HepG2 (cell line): ENCODE measurements around the gene SYMPK. TPM values are rescaled to one million over a fixed set of nuclear protein-coding genes. Genes with fewer than 3 reads are reported as not detected.
A peak's percentile ranks its signal among the peaks of the same experiment; 100 is the strongest.

ENCODE experiments used
- ARNT2 ChIP-seq: sonication (generic); formaldehyde crosslinking; IDR thresholded peaks from 2 replicates; pipeline ENCODE4 v1.8.0; 2022; ENCODE audit warnings: mild to moderate bottlenecking, low read depth, missing genetic modification reagents, moderate library complexity
- BRD4 ChIP-seq: sonication (generic); formaldehyde crosslinking; IDR thresholded peaks from 2 replicates; pipeline ENCODE4 v1.4.0; 2020; ENCODE audit warnings: missing genetic modification reagents
- CSRNP2 ChIP-seq: sonication (generic); formaldehyde crosslinking; conservative IDR thresholded peaks from 2 replicates; pipeline ENCODE4 v1.8.0; 2022; ENCODE audit warnings: low read depth, missing genetic modification reagents
- KDM1A ChIP-seq: IDR thresholded peaks from 2 replicates; pipeline ENCODE4 v1.6.1; 2016; ENCODE audit warnings: missing compliant biosample characterization
- MIER3 ChIP-seq: IDR thresholded peaks from 2 replicates; pipeline ENCODE4 v1.6.1; 2016; ENCODE audit warnings: missing compliant biosample characterization, borderline replicate concordance
- NR2F6 ChIP-seq, 2 experiments: IDR thresholded peaks; 2 replicates each; pipeline ENCODE4 v1.6.1; 2016; ENCODE audit warnings: antibody characterized with exemption in 1 of 2, mild to moderate bottlenecking in 1 of 2
- TP53 ChIP-seq: sonication (generic); formaldehyde crosslinking; conservative IDR thresholded peaks from 2 replicates; pipeline ENCODE4 v1.4.0; 2020; ENCODE audit warnings: missing genetic modification reagents
- ZHX2 ChIP-seq, 2 experiments: sonication (generic) in 1 of 2; formaldehyde crosslinking in 1 of 2; IDR thresholded peaks; 2 replicates each; pipeline versions ENCODE4 v1.6.1 to v1.9.0; 2014 to 2022; ENCODE audit warnings: antibody characterized with exemption in 1 of 2, borderline replicate concordance in 1 of 2, inconsistent platforms in 1 of 2, low read depth in 1 of 2, missing genetic modification reagents in 1 of 2
- ZKSCAN5 ChIP-seq: sonication (generic); formaldehyde crosslinking; IDR thresholded peaks from 2 replicates; pipeline ENCODE4 v1.5.1; 2020; ENCODE audit warnings: mild to moderate bottlenecking, missing genetic modification reagents
- ZNF282 ChIP-seq: fragments of 450-650 bp; IDR thresholded peaks from 2 replicates; pipeline ENCODE4 v1.6.1; 2018; ENCODE audit not compliant: partially characterized antibody
- ZNF446 ChIP-seq: sonication (generic); formaldehyde crosslinking; IDR thresholded peaks from 2 replicates; pipeline ENCODE4 v1.5.0; 2020; ENCODE audit warnings: mild to moderate bottlenecking, missing genetic modification reagents
- ZNF672 ChIP-seq: sonication (generic); formaldehyde crosslinking; IDR thresholded peaks from 2 replicates; pipeline ENCODE4 v1.8.1; 2022; ENCODE audit warnings: missing genetic modification reagents
- polyA plus RNA-seq, 8 experiments: library from polyadenylated mRNA; depleted of rRNA in 3 of 8; stranded (reverse) in 7 of 8; unstranded in 1 of 8; fragments of >200 nt; fragmentation: Illumina TruSeq in 4 of 8; extraction: Trizol in 4 of 8; gene quantifications; 2 replicates each; pipeline versions ENCODE4 v1.2.1 to v1.2.3, GENCODE V29; 2011 to 2016; ENCODE audit warnings: low read depth in 4 of 8, missing spikeins in 1 of 8, mixed read lengths in 1 of 8; ENCODE audit not compliant: insufficient read depth in 1 of 8
- total RNA-seq, 5 experiments: library from RNA; depleted of rRNA; stranded (reverse); fragments of >200 nt; fragmentation: Illumina TruSeq; extraction: Trizol; gene quantifications; 2 replicates each; pipeline ENCODE4 v1.2.3, GENCODE V29; 2016; ENCODE audit warnings: low read depth in 1 of 5
- TF ChIP-seq, protein P1 (sequence below): sonication (generic); formaldehyde crosslinking; IDR thresholded peaks from 2 replicates; pipeline ENCODE4 v1.4.0; 2020; ENCODE audit warnings: mild to moderate bottlenecking, missing genetic modification reagents, borderline replicate concordance
- TF ChIP-seq, protein P2 (sequence below): sonication (generic); formaldehyde crosslinking; IDR thresholded peaks from 2 replicates; pipeline ENCODE4 v1.4.0; 2020; ENCODE audit warnings: missing genetic modification reagents
- TF ChIP-seq, protein P3 (sequence below): sonication (generic); formaldehyde crosslinking; IDR thresholded peaks from 2 replicates; pipeline ENCODE4 v1.4.0; 2020; ENCODE audit warnings: mild to moderate bottlenecking, missing genetic modification reagents

SYMPK gene
- total and polyA plus RNA-seq, 2 of the 13 experiments (the other 11 are each of a cell fraction or from before 2014, with no cell fraction given), result 21.9 to 55.7 TPM

DNA sequence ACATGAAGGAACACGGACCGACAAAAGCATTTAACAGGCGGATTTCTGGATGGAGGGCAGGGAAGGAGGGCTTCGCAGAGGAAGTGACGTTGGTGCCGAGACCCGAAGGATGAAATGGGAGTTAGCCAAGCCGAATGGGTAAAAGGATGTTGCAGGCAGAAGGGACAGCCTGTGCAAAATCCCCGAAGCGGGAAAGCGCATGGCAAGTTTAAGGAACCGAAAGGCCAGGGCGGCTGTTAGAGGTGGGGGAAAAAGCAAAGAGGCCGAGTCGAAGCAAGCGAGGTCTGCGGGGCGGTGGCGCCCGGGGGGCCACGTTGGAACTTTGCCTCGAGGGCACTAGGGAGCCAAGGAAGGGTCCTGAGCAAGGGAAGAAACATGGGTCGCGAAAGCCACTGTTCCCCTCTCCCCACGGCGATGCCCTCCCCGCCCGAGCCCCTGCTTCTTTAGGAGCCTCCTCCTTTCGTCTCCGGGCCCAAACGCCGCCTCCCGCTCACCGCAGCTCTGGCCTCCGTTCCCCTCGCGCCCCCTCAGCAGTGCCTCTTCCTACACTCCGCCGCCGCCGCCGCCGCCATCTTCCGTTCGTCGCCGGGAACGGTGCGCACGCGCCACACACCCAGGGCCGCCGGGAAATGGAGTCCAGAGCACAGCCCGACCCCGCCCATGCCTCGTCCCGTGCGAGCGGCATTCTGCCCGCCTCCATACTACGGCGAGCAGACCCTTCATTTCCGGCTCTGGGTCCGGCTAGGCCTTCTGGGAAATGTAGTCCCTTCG is at the start of gene SYMPK (continued):
- TF ChIP-seq ZKSCAN5 (CRISPR knock-in tag), result no peak
- TF ChIP-seq CSRNP2 (CRISPR knock-in tag), result no peak
- peak; percentile 91 for TF ChIP-seq BRD4 (CRISPR knock-in tag)
- TF ChIP-seq, protein P1, sequence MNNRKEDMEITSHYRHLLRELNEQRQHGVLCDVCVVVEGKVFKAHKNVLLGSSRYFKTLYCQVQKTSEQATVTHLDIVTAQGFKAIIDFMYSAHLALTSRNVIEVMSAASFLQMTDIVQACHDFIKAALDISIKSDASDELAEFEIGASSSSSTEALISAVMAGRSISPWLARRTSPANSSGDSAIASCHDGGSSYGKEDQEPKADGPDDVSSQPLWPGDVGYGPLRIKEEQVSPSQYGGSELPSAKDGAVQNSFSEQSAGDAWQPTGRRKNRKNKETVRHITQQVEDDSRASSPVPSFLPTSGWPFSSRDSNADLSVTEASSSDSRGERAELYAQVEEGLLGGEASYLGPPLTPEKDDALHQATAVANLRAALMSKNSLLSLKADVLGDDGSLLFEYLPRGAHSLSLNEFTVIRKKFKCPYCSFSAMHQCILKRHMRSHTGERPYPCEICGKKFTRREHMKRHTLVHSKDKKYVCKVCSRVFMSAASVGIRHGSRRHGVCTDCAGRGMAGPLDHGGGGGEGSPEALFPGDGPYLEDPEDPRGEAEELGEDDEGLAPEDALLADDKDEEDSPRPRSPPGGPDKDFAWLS (CRISPR knock-in tag), result no peak
- no peak for TF ChIP-seq ZNF446 (CRISPR knock-in tag)
- TF ChIP-seq, protein P2, sequence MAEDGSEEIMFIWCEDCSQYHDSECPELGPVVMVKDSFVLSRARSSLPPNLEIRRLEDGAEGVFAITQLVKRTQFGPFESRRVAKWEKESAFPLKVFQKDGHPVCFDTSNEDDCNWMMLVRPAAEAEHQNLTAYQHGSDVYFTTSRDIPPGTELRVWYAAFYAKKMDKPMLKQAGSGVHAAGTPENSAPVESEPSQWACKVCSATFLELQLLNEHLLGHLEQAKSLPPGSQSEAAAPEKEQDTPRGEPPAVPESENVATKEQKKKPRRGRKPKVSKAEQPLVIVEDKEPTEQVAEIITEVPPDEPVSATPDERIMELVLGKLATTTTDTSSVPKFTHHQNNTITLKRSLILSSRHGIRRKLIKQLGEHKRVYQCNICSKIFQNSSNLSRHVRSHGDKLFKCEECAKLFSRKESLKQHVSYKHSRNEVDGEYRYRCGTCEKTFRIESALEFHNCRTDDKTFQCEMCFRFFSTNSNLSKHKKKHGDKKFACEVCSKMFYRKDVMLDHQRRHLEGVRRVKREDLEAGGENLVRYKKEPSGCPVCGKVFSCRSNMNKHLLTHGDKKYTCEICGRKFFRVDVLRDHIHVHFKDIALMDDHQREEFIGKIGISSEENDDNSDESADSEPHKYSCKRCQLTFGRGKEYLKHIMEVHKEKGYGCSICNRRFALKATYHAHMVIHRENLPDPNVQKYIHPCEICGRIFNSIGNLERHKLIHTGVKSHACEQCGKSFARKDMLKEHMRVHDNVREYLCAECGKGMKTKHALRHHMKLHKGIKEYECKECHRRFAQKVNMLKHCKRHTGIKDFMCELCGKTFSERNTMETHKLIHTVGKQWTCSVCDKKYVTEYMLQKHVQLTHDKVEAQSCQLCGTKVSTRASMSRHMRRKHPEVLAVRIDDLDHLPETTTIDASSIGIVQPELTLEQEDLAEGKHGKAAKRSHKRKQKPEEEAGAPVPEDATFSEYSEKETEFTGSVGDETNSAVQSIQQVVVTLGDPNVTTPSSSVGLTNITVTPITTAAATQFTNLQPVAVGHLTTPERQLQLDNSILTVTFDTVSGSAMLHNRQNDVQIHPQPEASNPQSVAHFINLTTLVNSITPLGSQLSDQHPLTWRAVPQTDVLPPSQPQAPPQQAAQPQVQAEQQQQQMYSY (CRISPR knock-in tag), result no peak
- 0 out of 2 replicates have a peak, but pooled peaks have one; percentile 69 for TF ChIP-seq ARNT2 (CRISPR knock-in tag)
- 0 out of 2 replicates have a peak, but pooled peaks have one; percentile 48 for TF ChIP-seq ZNF672
- no peak for TF ChIP-seq NR2F6 (IDR thresholded peaks at IDR 0.05)
- TF ChIP-seq NR2F6 (CRISPR knock-in tag; IDR thresholded peaks at IDR 0.05), result peak; percentile 51; the same call in 1 of the 2 replicates
- peak; percentile 86 for TF ChIP-seq ZHX2 (IDR thresholded peaks at IDR 0.05; ENCODE audit: low read depth)
- no peak for TF ChIP-seq ZHX2 (CRISPR knock-in tag; IDR thresholded peaks at IDR 0.05; ENCODE audit: borderline replicate concordance)
- TF ChIP-seq KDM1A (CRISPR knock-in tag), result no peak
- TF ChIP-seq MIER3 (CRISPR knock-in tag), result peak; percentile 79
- TF ChIP-seq, protein P3, sequence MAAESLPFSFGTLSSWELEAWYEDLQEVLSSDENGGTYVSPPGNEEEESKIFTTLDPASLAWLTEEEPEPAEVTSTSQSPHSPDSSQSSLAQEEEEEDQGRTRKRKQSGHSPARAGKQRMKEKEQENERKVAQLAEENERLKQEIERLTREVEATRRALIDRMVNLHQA (CRISPR knock-in tag), result no peak
- TF ChIP-seq ZNF282, result no peak
- peak; percentile 63; the same call in 1 of the 2 replicates for TF ChIP-seq TP53
